Central memory CD8-positive, alpha-beta T cell (primary cell): ENCODE data around the gene ESAM.

ENCODE experiments used
- ATAC-seq: fragments of 150-1000 bp; cut with Tn5 transposase; replicated peaks from 2 replicates; pipeline ENCODE4 v1.10.0; 2022; ENCODE audit warnings: mild to moderate bottlenecking, moderate FRiP score, moderate number of reproducible peaks; ENCODE audit not compliant: poor library complexity, severe bottlenecking; ENCODE audit errors: extremely low read depth
- DNase-seq, 2 donors: peaks; one replicate each; pipeline ENCODE4 v3.0.0; 2021; ENCODE audit warnings: low spot score in 2 of 2
- H3K27ac Mint-ChIP-seq: one replicate; pipeline ENCODE4 v1.8.0; 2022; ENCODE audit warnings: low read depth, mild to moderate bottlenecking, moderate library complexity, mixed read lengths
- H3K27me3 Mint-ChIP-seq: one replicate; pipeline ENCODE4 v1.8.0; 2022; ENCODE audit warnings: mixed read lengths
- H3K36me3 Mint-ChIP-seq: one replicate; pipeline ENCODE4 v1.8.0; 2022; ENCODE audit warnings: mild to moderate bottlenecking, moderate library complexity, mixed read lengths; ENCODE audit not compliant: insufficient read depth
- H3K4me1 Mint-ChIP-seq: one replicate; pipeline ENCODE4 v1.8.0; 2022; ENCODE audit warnings: mixed read lengths
- H3K4me3 Mint-ChIP-seq: one replicate; pipeline ENCODE4 v1.8.0; 2022; ENCODE audit warnings: mild to moderate bottlenecking, moderate library complexity, mixed read lengths
- H3K9me3 Mint-ChIP-seq: one replicate; pipeline ENCODE4 v1.8.0; 2022; ENCODE audit warnings: mixed read lengths

The ESAM gene

GRCh38 chr11:124763156-124763947, 1.3 kb upstream of the ESAM start:
- Mint-ChIP-seq H3K27ac (peak overlapping the region; percentile 75), H3K27me3 (peaks cover 45% of the 10 kb centered on the region), H3K9me3 (no peaks in the 10 kb centered on the region), H3K36me3 (peaks cover 17% of the 10 kb centered on the region), H3K4me3 (peak overlapping the region; percentile 88), H3K4me1 (peaks cover 18% of the 10 kb centered on the region)
- peak; percentile 34 for ATAC-seq
- peak; percentile 73 to 79 for DNase-seq

DNA sequence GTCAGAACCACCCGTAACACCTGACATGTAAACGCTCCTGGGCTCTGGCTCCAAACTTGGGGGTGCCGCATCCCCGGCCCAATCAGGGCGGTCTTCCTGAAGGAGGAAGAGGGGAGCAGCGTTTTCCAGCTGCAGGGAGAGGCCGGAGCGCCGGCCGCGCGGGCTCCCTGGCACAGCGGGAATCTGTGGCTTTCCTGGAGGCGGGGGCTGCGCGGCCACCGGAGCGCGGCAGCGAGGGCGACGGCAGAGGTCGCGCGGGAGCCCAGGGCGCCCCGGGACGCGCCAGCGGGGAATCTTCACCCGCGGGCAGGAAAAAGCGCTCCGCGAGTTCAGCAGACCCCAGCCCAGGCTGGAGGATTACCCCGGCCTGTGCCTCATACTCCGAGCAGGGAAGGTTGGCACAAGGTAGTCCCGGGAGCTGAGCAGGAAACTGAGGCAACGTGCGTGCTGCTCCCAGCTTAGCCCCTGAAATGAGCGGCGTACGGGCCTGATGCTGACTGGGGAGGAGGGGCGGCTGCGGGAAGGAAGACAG, 600 bp upstream of the ESAM start:
- H3K27ac Mint-ChIP-seq = peak overlapping the region; percentile 75

GRCh38 chr11:124761301-124762104, 587 bp downstream of the ESAM start:
- H3K9me3 Mint-ChIP-seq = no peaks in the 10 kb centered on the region
- no peak for ATAC-seq
- H3K27me3 Mint-ChIP-seq = peaks cover 63% of the 10 kb centered on the region
- H3K36me3 Mint-ChIP-seq = peaks cover 14% of the 10 kb centered on the region
- no peak overlapping the region for H3K27ac Mint-ChIP-seq
- peak overlapping the region; percentile 88 for H3K4me3 Mint-ChIP-seq
- peaks cover 18% of the 10 kb centered on the region for H3K4me1 Mint-ChIP-seq
- no peak for DNase-seq

More for the DNA sequence above, 600 bp upstream of the ESAM start:
- ATAC-seq (peak; percentile 17), DNase-seq (no peak)
- Mint-ChIP-seq H3K9me3 (no peaks in the 10 kb centered on the region), H3K4me3 (peak overlapping the region; percentile 88), H3K4me1 (peaks cover 18% of the 10 kb centered on the region), H3K36me3 (peaks cover 15% of the 10 kb centered on the region), H3K27me3 (peaks cover 51% of the 10 kb centered on the region)

DNA sequence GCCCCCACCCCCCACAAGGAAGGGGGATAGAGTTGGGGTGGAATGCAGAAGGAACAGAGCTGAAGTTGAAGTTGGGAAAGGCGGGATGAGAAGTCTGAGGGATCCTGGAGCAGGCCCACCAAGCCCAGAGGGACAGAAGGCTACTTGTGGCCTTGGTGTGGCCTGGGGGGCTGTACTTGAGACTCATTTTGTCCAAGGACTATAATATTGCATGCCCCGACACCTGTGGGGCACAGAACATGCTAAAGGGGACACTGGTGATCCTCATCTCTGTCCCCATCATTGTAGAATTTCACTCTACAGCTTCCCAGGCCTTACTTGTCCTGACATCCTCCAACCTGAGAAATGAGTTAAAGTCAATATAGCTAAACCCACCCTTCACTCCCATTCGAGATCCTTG, 1.3 kb downstream of the ESAM start:
- Mint-ChIP-seq H3K4me1 (peaks cover 18% of the 10 kb centered on the region), H3K27me3 (peaks cover 70% of the 10 kb centered on the region), H3K36me3 (peaks cover 12% of the 10 kb centered on the region), H3K27ac (no peak overlapping the region), H3K9me3 (no peaks in the 10 kb centered on the region), H3K4me3 (no peak overlapping the region)
- ATAC-seq (no peak), DNase-seq (no peak)

- peaks cover 71% of the 10 kb centered on the region for H3K27me3 Mint-ChIP-seq
- ATAC-seq = no peak
- peaks cover 18% of the 10 kb centered on the region for H3K4me1 Mint-ChIP-seq
- no peak overlapping the region for H3K27ac Mint-ChIP-seq
- H3K36me3 Mint-ChIP-seq = peaks cover 10% of the 10 kb centered on the region
- no peak for DNase-seq
- H3K9me3 Mint-ChIP-seq = no peaks in the 10 kb centered on the region
- H3K4me3 Mint-ChIP-seq = peak overlapping the region; percentile 37
These were observed 1.9 kb downstream of the ESAM start for GRCh38 chr11:124760205-124760652.

- DNase-seq (no peak), ATAC-seq (no peak)
- H3K4me3 Mint-ChIP-seq = peak overlapping the region; percentile 37
- no peak overlapping the region for H3K27ac Mint-ChIP-seq
- H3K9me3 Mint-ChIP-seq = no peaks in the 10 kb centered on the region
- H3K4me1 Mint-ChIP-seq = peaks cover 18% of the 10 kb centered on the region
- peaks cover 76% of the 10 kb centered on the region for H3K27me3 Mint-ChIP-seq
- H3K36me3 Mint-ChIP-seq = peaks cover 9% of the 10 kb centered on the region
These were observed 2.6 kb downstream of the ESAM start for GRCh38 chr11:124759266-124760204.

DNA sequence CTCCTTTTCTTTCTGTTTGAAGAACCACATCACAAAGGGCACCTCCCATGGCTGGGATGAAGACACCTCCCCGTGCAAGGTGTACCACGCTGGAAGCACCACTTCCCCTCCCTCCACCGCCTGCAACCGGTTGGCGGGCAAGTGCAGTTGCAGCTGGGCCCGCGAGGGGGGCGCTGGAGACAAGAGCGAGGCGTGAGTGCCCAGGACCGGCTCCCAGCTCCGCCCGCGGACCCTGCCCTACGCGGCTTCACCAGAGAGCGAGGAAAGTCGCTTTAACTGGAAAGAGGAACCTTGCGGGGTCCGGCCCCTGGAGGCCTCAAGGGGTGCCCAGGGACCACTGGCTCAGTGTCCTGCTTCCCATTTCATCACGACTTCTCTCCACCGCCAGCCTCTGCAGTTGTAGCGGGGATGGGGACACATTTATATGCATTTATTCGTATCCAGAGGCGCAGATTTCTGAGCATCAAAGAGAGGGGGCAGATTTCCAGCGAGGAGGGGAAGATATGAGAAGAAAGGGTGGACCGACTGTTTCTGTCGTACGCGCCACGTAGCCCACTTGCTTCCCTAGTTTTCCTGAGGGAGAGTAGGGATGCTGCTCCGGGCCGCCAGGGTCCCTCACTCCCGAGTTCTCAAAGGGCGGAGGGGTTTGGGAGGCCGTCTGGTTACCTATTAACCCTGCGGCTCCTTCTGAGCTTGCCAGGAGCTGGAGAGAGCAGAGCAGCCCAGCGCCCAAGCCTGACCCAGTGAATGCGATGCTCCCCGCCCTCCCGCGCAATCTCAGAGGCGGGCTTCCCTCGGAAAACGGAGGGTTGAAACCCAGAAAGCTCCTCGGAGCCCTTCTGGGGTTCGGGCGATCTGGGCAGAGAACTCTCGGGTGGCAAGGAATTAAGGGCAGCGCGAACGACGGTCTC, 3.5 kb downstream of the ESAM start:
- Mint-ChIP-seq H3K27me3 (peaks cover 81% of the 10 kb centered on the region), H3K36me3 (peaks cover 6% of the 10 kb centered on the region), H3K4me3 (peak overlapping the region; percentile 42)

GRCh38 chr11:124757320-124757719, 4.8 kb downstream of the ESAM start:
- Mint-ChIP-seq H3K36me3 (peaks cover 4% of the 10 kb centered on the region), H3K9me3 (no peaks in the 10 kb centered on the region), H3K27ac (no peak overlapping the region), H3K4me3 (no peak overlapping the region), H3K27me3 (peaks cover 72% of the 10 kb centered on the region), H3K4me1 (peaks cover 7% of the 10 kb centered on the region)
- no peak for ATAC-seq
- no peak for DNase-seq

More for the DNA sequence above, 3.5 kb downstream of the ESAM start:
- DNase-seq (peak; percentile 49 to 53), ATAC-seq (peak; percentile 63)
- Mint-ChIP-seq H3K9me3 (no peaks in the 10 kb centered on the region), H3K4me1 (peaks cover 15% of the 10 kb centered on the region), H3K27ac (no peak overlapping the region)

DNA sequence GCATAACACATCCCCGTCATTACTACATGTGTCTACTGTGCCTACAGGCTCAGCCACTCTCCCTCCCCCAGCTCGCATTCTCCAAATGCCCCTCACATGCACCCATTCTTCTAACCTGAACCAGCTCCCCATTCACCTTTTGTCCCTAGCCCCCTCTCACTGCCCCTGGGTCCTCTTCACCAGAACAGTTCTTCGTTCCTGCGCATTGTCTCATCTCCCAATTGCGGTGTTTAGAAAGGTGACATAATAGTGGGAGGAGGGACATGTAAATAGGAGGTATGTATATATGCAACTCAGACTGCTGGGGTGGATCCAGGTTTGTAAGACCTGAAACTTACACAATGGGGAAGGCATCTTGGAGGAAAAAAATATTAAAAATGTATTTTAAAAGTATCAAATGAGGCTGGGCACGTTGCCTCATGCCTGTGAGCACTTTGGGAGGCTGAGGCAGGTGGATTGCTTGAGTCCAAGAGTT, 5.3 kb downstream of the ESAM start:
- Mint-ChIP-seq H3K4me3 (no peak overlapping the region), H3K9me3 (no peaks in the 10 kb centered on the region), H3K27me3 (peaks cover 71% of the 10 kb centered on the region), H3K36me3 (peaks cover 4% of the 10 kb centered on the region), H3K27ac (no peak overlapping the region), H3K4me1 (peaks cover 7% of the 10 kb centered on the region)
- no peak for DNase-seq
- ATAC-seq = no peak

DNA sequence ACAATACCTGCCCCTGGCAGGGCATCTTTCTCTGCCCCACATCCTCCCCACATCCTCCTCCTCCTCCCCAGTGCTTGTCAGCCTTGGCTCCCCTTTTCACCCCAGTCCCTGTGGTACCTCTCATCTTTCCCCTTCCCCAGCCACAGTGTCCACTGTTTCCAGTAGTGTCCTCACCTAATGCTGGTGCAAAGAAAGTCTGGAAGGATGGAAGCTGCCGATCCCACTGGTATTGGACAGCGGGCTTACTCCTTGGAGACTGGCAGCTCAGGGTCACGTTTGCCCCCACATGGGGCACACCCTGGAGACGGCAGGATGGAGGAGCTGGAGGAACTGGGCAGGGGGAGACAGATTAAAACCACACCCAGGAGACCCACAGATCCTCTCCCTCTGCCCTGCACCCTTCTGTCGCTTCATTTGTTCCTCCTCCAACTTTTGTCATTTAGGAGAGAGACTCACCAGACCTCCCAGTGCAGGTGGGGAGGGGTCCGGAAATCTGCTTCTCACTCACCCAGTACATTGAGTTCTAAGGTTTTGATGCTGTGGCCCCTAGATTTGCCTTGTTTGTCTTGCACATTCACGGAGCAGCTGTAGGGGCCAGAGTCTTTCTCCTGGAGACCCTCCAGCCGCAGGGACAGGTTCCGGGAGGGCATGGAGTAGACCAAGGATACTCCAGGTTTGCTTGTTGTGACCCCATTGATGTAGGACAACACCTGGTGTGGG, 5.9 kb downstream of the ESAM start:
- DNase-seq (no peak), ATAC-seq (no peak)
- Mint-ChIP-seq H3K4me1 (peaks cover 1% of the 10 kb centered on the region), H3K27me3 (peaks cover 67% of the 10 kb centered on the region), H3K4me3 (no peak overlapping the region), H3K36me3 (peaks cover 2% of the 10 kb centered on the region), H3K27ac (no peak overlapping the region), H3K9me3 (no peaks in the 10 kb centered on the region)

DNA sequence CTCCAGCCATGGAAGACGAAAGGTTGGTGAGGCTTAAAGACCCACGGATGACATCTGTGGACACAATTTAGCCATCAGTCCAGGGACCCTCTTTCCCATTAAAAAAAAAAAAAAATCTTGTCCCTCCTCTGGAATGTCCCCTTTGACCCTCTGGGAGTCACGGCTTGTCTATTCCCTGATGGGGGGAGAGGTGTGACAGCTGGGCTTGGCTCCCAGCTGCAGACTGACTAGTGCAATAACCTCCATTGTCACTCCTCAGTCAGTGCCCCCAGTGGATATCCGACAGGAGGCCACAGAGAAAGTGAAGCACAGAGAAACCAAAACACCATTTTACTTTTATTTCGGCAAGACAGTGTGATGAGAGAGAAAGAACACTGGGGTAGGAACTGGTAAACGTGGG, 7.4 kb downstream of the ESAM start:
- Mint-ChIP-seq H3K36me3 (peaks cover 2% of the 10 kb centered on the region), H3K4me3 (no peak overlapping the region), H3K27ac (no peak overlapping the region), H3K27me3 (peaks cover 59% of the 10 kb centered on the region), H3K9me3 (no peaks in the 10 kb centered on the region), H3K4me1 (no peaks in the 10 kb centered on the region)
- DNase-seq (no peak), ATAC-seq (no peak)
